ENCODE results near the gene TTLL1.
"Not testable (repeated sequence)": the region's sequence is repeated elsewhere in the genome, so short reads cannot be mapped to it uniquely, and the experiment has no call there.

The TTLL1 gene

DNA sequence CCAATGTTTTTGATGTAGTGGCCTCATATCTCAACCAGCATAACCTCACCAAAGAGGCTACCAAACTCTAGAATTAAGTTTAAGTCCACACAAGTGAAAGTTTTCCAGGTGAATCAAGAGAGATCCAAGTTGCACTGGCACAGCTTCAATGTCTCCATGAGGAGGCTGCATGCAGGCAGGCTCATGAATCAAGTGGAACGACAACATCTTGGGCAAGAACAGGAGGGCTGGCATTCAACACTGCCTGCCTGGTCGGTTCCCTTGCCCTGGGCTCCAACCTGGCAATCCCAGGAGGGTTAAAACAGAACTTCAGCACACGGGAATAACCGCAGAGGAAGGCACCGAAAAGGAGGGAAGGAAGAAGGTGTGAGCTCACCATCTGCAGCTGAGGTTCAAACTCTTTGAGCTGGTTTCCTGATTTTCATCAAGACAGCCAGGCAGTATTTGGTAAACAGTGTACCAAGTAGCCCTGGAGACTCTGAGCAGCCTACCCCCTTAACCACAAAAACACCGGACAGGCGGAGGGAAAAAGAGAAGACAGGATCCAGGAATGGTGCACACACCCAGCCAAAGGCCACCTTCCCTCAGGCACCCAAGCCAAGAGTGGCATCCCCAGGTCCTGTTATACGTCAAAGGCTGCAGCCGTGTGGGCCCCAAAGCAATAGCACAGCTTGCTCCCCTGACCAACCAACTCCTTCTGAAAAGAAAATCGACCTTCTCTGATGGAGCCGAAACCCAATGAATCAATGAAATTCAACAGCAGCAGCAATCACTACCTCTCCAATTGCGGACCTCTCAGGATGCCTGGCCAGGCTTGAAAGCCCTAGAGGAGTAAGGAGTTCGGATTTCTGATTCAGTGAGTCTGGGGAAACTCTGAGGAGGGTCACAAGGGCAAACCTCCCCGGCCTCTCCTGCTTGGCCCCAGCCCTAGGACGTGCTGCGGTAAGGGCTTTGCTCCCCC lies 75.6 kb downstream of the TTLL1 start:
- no peak for DNase-seq (ENCODE audit: low spot score)

DNA sequence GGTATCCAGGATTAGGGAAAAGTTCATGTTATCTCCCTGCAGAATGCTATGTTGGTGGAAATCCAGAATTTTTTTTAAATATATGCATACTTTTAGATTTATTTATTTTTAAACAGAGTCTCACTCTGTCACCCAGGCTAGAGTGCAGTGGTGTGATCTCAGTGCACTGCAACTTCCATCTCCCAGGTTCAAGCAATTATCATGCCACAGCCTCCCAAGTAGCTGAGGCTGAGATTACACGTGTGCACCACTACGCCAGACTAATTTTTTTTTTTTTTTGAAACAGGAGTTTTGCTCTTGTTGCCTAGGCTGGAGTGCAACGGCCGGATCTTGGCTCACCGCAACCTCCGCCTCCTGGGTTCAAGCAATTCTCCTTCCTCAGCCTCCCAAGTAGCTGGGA lies 76.8 kb downstream of the TTLL1 start:
- no peak for DNase-seq (ENCODE audit: low spot score)

DNA sequence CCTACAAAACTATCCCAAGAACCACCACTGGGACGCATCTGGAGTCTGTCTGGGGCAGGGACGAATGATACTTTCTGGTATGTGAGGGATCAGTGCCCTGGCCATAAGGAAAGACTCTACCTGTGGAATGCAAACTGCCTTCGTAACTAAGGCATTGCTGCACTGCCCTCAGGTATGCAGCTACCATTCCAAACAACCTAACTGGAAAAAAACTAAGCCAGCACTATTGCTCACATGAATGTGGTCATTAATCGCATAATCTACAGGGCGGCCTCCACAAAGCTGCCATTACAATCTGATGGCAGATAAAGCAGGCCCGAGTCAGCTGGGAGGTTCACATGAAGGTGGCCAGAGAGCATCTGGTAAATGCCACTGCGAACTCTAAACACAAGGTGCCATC lies 78.1 kb downstream of the TTLL1 start:
- no peak for DNase-seq (ENCODE audit: low spot score)

DNA sequence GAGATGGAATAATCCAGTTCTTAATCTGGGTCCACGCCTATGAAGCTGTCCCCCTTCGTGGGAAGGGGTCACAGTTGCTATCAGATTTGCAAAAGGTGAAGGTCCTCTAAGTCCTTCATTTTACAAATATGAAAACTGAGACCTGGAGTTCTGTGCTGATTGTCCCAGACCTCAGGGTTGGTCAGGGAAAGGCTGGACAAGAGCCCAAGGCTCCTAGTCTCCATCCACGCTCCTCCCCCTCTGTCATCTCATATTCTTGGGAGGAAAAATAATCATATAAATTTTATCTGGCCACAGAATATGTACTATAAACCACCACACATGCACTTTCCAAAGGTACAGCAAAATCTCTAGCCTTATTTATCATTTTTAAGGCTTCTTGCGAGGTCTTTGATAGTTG lies 79.7 kb downstream of the TTLL1 start:
- DNase-seq (ENCODE audit: low spot score) = no peak

DNA sequence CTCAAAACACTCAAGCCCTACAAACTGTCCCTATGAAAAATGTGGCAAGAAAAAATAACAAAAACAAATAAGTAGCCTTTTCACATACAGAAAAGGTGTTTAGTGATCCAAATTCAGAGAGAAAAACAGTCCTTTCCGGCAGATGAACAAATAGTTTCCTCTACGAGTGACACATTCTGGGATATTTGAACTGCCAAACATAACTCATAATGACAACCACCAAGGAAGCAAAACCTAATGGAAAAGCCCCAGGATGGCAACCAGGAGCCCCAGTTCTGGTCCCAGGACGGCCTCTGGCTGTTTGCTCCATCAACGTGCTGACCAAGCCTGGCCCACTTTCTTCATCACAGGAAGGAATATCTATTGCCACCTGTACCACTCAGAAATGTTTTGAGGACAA lies 80.3 kb downstream of the TTLL1 start:
- DNase-seq (ENCODE audit: low spot score) = no peak

DNA sequence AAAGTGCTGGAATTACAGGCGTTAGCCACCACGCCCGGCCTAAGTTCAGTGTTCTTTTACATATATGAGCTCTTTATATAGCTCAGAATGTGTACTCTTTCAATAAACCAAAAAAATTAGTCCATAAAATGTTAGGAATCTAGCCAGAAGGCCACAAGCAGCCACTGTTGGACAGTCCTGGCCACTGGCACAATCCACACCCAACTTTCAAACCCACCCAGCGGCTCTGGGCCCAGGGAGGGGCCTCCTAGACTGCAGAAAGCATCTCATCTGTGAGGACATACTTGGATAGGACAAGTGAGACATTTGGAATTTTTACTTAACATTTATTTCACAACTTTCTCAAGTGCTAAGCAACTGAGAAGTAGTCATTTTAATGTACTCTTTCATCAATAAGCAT lies 80.7 kb downstream of the TTLL1 start:
- no peak for DNase-seq (ENCODE audit: low spot score)

DNA sequence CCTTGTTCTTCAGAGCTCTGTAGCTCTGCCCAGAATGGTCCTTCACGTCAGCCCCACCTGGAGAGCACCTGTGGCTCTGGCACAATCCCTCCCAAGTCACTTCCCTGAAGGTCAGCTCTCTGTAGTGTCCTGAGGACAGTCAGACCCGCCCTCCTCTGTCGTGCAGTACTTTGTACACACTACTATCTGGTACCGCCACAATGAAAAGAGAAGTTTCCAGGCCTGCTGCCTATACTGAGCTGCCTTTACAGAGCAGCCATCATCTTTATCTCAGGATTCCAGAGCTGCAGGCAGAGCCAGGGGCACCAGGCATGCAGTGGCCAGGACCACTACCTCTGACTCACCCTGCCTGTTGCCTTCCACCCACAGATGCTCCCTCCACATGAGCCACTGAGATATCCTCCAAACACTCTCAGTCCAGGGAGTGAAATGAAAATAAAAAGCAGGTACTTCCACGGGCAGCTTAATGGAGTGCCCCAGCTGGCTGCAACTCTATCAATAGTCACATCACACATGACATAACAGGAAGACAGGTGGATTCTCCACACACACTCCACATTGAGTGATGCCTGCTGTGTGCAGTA lies 81.6 kb downstream of the TTLL1 start:
- DNase-seq (ENCODE audit: low spot score) = no peak

DNA sequence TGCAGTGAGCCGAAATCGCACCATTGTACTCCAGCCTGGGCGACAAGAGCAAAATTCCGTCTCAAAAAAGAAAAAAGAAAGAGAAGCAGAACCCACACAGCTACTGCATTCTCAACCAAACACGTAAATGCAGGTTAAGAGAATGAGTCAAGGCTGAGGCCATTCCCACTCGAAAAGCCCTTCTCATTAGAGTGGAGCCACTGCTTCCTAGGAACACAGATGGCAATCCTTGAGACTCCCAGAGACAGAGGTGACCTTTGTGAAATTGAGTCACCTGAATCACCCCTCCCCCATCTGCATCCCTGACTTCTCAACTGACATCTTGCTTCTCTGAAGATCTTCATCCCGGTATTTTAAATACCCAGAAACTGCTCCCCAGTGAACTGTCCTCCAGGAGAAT lies 82.4 kb downstream of the TTLL1 start:
- no peak for DNase-seq (ENCODE audit: low spot score)

DNA sequence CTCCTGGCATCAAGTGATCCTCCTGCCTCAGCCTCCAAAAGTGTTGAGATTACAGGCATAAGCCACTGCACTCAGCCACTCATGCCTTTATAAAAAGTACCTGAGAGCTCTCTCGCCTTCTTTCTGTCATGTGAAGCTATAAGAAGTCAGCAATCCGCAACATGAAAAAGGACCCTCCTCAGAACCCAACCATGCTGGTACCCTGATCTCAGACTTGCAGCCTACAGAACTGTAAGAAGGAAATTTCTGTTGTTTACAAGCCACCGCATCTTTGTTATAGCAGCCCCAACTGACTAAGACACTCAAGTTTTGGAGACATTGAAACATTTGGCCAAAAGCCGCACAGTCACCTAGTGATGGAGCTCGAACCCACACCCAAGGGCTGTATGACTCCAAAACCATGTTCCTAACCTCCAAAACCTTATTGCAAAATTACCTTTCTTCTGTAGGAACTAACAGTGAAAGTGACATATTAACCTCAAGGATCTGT lies 83.1 kb downstream of the TTLL1 start:
- DNase-seq (ENCODE audit: low spot score) = no peak

DNA sequence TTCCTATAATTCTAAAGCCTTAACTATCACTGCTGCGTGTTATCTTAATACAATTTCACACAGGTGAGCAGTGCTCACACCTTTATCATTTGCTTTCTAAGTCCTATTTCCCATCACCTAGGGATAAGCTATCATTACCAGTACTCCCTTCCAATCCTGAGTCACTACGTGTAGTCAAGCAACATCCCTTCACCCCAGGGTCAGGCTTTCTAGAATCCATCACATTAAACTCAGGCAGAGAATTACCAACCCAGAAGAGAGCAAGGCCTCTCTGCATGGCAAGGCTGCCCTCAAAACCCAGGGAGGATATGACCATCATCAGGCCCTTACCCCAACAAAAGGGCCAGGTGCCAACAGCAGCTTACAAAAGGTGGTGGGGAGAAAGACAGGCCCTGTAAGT lies 84.1 kb downstream of the TTLL1 start:
- DNase-seq (ENCODE audit: low spot score) = no peak

DNA sequence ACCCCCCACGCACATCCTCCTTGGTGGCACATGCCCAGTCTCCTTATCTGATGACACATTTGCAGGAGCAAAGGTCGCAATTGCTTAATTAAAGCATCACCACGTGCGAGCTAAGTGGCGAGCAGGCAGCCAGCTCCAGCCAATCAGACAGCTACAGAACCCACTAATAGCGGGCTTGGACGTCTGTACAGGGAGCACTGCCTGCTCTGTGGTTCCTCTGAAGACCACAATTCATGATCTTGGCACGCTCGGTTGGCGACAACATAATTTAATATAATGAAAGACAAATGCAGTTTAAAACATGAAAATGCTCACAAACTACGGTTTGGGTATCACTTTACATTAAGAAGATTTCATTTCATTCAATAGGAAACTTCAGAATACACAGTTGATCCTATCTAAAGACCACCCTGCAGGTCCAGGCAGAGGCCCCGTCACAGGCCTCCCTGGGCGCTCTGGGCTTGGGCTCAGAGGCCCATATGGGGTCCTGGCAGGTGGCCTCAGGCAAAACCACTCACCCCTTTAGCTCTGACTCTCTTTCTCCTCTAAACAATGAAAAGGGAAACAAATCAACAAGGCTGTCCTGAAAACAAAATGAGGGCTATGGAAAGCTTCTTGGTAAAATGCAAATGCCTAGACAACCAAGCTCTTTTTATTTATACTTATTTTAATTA lies 84.7 kb downstream of the TTLL1 start:
- DNase-seq (ENCODE audit: low spot score) = no peak

DNA sequence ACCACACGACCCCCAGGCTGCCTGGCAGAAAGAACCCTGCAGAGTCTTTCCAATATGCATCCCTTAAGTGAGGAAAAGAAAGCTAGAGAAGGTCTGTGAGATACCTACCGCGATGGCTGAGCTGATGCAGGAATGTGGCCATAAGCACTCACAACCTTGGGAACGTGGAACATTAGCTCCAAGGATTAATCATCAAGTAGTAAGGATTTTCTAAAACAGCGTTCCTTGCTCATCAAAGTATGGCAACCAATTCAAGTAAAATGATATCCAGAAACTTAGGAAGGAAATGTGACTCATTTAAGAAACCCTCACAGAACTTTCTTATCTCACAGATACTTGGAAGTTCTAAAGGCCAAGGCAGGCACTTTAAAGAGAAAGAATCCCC lies 87.0 kb downstream of the TTLL1 start:
- DNase-seq (ENCODE audit: low spot score) = no peak

DNA sequence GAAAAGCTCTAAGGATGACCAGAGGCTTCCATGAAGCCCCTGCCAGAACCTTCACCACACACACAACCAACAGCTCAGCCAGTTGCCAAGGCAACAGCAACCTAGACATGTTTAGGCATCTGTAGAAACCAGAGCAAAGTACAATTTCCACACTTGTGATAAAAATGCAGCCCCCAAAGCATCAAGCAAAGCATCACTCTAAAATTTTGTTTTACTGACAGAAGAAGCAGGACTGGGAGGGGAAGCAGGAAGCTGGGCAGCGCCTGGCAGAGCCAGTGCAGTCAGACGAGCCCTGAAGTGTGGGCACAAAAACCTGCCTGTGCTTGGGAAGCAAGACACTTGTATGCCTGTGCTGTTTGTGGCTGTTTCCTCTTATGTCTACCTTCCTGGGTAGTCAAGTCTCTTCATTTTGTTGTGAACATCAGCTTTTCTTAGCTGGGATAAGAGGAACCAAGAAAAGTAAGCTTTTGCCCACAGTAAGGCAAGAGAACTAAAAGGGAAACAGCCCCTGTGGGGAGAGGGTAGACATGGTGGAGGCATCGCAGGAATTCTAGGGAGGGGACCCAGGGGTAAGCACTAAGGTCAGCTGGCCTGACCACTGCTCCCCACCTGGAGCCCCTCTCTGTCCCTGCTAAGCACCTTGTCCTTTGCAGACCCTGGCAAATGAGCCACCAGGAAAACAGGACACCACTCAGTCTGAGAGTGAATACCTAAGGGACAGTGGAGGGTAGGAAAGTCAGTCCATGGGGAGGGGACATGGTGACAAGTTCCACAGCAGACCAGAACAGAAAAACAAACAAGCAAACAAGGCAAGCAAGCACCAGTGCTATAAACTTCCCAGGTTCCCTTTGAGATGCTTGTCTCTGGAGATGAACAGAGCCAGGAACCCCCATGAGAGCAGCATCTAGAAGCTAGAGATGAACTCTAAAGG lies 87.7 kb downstream of the TTLL1 start:
- DNase-seq (ENCODE audit: low spot score) = no peak

DNA sequence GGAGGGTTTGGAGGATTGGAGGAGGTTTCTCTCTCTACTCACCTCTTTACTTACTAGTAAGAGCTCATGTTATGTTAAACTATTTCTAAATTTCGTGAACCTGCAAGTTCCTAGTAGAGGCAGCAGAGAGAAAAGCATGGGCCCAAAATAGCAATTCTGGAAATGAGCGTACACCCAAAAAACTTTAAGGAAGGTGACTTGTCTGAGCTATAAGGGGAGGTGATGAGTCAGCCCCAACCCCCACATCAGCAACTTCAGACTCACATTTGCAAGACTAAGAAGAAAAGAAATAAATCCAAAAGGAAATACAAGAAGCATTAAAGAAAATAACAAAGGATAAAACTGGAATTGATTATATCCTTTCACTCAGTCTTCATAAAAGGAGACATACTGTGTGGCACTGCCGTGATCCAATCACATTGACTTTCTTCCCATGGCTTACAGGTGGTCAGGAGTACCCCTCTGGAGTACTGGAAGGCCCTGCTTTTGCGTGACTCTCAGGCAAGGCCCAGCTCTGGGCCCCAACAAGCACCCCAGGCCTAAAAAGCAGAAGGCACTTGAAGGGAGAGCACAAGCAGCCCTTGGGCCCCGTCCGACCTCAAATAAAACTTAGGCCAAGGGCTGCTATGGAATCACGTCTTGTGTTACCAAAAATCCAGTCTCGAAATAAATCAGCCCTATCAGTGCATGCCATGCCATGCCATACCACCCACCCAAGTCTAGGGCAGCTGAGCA lies 88.6 kb downstream of the TTLL1 start:
- peak; percentile 42 for DNase-seq (ENCODE audit: low spot score)

DNA sequence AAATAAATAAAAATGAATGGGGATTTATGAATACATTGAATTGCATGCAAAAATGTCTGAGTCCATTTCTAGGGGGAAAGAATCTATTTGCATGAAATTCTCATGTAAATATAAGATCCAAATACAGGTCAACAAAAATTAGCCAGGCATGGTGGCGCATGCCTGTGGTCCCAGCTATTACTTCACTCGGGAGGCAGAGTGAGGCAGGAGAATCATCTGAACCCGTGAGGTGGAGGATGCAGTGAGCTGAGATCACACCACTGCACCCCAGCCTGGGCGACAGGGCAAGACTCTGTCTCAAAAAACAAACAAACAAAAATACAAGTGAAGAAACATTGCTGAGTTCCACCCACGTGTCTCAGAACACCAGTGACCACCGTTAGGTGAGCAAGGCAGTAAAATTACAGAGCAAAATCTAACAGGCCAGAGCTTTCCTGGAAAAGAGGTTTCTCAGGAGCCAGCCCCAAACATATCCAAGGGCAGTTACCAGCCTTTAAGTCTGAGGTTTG lies 91.6 kb downstream of the TTLL1 start:
- DNase-seq (ENCODE audit: low spot score) = no peak

DNA sequence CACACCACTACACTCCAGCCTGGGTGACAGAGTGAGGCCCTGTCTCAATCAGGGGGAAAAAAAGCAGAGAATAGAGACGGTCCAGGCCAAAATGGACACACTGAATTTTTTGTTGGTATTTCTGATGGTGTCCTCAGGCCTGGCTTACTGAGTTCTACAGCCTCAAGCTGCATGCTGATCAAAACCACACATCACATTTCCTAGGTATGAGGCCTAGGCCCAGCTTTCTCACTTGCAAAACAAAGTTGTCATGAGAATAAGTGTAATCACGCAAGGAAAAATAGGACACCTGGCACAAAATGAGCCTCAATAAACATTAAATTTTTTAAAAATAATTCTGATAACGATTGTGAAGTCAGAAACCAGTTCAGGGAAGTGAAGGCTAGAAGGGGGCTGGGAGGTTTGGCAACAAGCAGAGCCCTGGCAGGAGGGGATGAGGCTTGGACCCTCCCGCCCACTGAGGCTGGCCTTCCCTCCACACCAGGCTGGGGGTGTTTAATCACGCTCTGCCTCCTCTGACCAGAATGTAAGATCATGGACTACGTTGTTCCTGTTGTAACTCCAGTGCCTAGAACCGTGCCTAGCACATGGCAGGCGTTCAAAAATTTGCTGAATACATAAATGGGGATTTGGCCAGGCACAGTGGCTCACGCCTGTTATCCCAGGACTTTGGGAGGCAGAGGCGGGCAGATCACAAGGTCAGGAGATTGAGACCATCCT lies 92.4 kb downstream of the TTLL1 start:
- DNase-seq (ENCODE audit: low spot score) = no peak

DNA sequence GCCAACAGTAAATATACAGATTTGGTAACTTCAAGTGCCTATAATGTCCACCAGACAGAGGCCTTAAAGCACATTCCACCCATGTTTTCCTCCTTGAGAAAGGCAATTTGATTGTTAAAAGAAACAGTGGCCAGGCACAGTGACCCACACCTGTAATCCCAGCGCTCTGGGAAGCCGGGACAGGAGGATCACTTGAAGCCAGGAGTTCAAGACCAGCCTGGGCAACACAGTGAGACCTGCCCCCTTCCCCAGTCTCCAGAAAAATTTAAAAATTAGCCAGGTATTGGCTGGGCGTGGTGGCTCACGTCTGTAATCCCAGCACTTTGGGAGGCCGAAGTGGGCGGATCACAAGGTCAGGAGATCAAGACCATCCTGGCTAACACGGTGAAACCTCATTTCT lies 93.5 kb downstream of the TTLL1 start:
- DNase-seq (ENCODE audit: low spot score) = not testable (repeated sequence)

DNA sequence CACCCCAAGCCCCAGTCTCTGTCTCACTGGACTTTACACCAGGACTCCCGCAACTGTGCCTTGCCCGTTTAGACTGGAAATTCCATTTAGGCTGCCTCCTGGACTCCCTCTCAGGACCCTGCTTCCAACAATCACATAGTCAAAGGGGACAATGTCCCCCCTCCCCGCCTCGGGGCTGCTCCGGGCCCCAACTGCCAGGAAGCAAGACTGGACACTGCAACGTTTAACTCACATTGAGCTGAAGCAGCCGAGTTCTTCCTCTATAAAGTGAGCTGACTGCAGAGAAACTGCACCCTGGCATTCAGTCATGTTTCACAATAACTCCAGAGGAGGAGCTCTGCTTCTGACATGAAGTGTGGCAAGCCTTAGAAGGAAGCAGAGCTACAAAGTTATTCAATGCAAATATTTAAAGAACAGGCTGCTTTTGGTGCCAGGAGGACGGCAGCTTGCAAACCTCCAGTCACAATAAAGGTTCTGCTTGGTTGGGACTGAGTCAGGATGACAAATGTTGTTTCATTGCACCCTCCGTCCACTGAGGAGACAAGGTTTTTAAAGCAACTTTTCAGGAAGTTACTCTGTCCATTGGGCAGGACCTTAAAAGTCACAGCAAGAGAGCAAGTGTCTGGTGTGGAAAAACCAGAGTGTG lies 94.2 kb downstream of the TTLL1 start:
- no peak for DNase-seq (ENCODE audit: low spot score)

DNA sequence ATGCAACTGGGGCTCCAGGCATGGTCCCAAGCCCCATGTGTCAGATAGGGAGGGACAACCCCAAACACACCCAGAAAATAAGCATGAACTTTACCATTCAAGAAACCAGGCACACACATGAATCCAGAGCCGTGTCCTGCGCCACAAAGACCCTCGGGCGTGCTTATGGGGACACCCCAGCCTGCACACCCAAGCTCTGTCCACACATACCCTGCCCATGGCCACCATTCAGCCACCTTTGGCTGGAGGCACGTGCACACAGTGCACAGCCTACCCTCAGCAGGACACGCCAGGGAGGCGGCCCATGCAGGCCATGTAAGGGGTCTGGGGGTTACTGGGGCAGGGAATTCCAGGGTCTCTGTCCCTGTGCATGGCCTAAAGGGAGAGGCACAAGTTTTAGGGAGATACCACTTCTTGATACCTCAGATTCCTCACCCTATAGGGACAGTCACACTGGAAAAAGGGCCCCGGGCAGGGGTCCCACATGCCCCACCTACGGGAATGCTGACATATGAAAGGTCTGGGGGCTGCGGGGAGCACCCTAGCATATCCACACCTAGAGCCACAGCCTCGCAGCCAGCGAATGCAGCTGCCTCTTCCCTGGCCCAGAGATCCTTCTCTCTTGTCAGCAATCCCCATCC lies 94.8 kb downstream of the TTLL1 start:
- DNase-seq (ENCODE audit: low spot score) = no peak
